GM10847 (cell line): ENCODE data around the gene ALG6.

ENCODE experiments used
- POLR2A ChIP-seq: IDR thresholded peaks from 2 replicates; pipeline ENCODE4 v1.6.1; 2011; ENCODE audit not compliant: insufficient read length; ENCODE audit errors: extremely low read depth

The ALG6 gene

DNA sequence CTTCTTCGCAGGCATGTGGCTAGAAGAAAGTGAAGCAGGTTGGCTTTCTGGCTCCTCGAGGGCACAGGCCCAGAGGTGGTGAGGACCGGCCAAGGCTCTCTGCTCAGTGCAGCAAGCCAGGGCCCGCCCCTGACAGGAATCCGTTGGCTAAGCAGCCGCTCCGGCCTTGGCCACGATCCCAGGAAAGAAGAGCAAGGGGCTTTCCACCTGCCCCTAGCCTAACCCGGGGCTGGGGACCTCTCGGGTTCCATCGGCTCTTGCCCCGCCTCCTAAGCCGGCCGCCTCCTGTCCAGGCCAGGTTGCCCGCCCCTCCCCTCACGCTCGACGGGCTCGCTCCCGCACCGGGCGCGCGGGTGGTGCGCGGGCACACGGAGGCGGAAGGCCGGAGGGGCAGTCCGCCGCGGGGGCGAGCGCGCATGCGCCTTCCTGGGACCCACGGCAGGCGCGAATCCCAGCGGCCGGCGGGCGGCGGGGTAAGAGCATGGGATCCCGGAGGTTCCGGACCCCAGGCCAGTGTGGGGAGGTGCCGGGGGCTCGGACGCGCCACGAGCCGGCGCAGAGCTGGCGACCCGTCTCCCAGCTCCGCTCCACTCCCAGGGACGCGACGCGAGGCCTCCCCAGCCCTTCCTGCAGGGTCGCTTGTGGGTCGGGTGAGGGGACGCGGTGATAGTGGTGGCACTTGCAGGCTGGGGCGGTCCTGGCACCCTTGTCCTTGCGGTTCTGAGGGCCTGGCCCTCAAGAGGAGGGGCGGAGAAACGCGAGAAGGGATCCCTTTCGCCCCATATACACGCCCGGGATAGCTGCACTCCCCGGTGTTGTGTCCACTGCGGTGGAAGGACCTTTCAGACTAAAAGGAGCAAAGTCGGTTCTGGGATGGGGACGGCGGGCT, at the start of gene ALG6:
Gene ALG6 (plus strand): TSS at position 413 of the 889 bp plus-strand sequence. CDS start 3,351 bp downstream, outside the sequence.
- peak; percentile 93 for TF ChIP-seq POLR2A

DNA sequence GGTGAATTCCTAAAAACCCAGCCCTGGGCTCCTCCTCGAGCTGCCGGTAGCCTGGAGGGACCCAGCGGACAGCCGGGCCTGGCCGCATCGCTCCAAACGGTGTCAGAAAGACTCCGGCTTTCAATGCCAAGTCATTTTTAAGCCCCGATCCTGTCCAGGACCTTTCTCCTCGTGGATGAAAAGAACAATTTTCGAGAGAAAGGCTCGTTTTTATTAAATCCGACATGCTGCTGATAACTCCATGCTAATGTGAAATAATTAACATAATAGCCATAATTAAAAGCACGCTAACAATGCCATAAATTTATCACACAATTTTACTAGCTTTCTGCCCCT, 49.6 kb upstream of the ALG6 start:
- no peak for TF ChIP-seq POLR2A

DNA sequence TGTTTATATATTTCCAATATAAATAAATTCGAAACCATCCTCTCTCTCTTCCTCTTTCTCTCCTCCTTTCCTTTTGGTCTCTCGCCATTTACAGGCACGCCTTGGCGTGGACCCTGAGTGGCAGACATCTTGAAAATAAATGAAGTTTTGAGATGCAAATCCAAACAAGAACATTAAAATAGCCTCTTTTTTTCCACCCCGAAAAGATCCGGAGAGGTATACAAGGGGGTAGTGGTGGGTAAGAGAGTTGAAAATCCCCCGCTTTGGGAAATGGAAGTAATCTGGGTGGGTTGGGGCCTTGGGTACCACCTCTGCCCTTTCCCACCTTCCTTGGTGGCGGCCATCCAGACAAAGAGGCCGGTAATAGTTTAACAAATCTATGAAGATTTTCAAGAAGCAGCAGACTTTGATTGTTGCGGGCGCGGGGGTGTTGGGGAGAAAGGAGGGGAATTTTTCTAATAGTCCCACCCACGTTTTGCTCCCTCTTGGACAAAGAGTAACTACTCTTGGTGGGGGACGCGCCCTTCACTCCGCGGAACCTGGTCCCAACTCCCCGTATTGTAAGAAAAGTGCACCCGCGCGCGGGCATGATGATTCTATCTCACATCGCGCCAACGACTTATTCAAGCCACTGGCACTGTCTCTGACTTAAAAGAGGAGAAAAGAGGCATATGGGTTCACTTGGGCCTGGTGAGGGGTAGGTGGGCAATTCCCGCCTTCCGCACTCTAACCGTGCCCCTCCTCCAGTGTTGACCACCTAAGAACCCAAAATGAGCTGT, 49.0 kb upstream of the ALG6 start:
- no peak for TF ChIP-seq POLR2A

DNA sequence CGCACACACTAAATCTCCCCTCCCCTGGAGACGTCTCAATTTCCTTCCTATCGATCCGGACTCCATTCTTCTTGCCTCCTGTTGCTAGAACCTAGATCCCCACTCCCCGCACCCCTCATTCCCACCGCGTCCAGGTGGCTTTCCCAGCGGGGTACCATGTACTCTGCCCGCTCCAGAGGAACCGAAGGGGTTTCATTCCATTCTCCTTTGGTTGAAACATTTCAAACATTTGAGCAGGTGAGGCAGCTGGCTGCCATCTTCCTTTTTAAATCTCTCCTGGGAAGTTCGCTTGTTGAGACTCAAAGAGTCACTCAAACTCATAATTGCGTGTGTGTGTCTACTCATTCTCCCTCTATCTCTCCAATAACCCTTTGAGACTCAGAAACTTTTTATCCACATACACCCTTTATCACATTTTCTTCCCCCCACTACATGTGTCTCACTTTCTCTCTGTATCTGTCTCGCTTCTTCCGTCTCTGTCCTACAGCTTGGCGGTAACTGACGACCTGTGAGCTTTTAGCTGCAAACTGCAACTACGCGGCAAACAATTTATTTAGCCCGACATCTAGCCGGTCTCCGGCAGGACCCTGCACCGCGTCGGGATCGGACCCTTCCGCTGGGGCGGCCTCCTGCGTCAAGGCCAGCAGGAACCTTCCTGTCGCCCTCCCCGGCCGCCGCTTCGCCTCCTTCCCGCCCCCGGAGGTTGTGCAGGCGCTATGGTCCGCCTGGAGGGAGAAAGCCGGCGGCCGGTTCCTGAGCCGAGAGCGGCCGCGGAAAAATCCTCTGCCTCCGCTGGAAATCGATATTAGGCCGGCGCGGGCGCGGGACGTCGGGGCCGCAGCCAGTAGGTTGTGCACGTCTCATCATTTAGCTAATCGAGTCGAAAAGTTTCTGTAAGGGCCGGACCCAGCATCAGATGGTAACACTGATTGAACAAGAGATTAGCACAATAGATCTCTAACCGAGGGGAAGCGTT, 48.1 kb upstream of the ALG6 start:
- TF ChIP-seq POLR2A, result no peak

DNA sequence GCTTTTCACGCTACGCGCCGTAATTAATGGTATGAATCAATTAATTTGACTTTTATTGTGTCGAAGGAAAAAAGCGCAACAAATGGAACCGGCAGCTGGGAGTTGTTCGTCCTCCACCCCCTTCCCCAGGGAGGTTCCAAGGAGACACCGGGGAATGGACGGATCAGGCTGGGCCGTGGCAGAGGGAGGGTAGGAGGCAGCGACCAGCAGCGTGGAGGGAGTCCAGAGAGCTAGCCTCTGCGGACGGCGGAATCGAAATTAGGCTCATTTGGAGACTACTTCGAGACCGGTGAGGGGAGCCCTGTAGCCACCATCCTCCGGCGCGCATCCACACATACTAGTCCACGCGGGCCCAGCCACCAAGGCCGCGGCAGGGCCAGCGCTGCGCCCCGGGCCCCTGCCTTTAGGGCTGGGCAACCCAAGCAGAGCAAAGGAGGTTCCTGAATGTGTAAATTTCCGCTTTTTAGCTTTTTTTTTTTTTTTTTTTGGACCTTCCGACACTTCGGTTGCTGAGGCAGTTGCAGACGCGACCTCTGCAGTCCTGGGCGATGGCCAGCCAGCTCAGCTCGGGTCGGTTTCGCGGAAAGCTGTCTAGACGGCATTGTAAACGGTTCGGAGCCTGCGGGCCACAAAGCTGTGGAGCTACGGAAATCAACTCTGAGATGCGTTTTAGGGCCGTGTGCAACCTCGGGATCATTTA, 47.3 kb upstream of the ALG6 start:
- TF ChIP-seq POLR2A, result no peak

DNA sequence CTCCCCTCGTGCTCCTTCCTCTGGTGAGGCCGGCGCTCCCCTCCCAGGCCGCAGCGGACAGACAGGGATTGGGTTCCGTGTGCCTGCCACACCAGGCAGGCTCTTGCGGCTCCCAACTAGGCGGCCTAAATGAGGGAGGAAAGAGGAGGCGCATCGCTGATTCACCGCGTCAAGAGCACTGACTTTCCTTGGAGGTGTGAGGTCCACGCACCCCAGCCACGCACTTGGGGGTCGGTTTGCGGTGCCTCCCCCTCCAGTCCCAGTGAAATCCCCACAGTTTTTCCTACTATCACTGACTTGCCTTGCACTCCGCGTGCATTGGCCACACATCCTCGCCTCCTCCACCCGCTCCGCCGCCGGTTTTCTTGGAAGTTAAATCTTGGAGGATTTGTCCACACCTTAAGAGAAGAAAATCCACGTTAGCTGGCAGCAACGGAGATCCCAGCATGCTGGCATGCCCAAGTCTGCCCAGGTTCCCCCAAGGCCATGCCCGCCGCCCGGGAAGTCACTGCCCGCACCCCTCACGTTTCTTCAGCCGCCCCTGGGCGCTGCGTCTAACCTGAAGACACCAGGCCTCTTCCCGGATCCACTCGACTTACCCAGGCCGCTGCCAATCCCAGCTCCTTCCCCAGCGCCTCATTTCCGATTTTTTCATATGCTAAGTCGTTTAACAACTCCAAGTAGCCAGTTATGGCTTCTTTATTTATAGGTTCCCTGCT, 46.2 kb upstream of the ALG6 start:
- TF ChIP-seq POLR2A, result no peak

DNA sequence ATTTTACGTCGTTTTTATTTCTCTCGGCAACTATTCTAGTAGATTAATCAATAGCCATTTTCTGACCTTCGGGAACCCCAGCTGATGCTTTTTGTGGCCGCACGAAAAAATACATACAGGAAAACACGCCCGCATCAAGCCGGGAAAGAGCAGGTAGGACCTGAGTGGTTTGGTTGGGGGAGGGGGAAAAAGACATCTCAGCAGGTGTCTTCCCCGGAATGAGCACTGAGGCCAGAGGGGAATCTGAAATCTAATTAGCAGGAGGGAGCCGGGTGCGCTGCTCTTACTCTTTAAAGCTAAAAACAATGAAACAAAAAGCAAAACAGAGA, 45.7 kb upstream of the ALG6 start:
- TF ChIP-seq POLR2A, result no peak

DNA sequence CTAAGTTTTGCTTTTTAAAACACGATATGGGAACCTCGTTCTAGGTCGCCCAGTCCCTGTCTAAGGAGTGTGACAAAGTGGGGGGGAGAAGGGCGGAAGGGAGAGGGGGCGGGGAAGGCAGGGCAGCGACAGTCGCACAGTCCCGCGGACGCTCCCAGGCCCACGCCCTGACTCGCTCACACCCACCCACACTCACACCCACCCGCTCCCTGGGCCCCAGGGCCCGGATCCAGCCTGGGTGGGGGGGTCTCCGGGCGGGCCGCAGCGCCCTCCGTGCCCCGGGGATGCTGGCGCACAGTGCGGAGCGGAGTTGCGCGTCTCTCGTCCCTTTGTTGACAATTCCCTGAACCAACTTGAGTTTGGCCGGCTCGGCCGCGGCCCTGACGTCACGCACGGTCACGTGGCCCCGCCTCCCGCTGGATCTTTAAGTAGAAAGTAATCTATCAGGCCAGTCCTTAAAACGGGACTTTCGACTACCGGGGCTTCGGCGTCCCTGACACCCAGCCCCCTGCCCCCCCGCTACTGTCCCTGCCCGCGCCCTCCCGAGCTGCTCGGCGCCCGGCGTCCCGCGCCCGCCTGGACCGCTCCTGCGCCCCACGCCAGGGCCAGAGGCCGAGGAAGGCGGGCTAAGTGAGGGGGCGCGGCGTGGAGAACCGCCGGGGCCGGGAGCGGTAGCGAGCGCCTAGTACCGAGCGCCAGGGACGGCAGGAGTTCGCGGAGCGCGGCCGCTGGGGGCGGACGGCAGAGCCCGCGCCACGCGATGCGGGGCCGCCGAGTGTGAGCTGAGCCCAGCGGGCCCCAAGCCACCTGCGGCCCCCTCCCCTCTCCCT, 45.1 kb upstream of the ALG6 start, which contains the start of gene FOXD3:
Gene FOXD3 (plus strand): TSS at position 454 of the 830 bp plus-strand sequence. CDS start 492 bp downstream, outside the sequence.
- no peak for TF ChIP-seq POLR2A

DNA sequence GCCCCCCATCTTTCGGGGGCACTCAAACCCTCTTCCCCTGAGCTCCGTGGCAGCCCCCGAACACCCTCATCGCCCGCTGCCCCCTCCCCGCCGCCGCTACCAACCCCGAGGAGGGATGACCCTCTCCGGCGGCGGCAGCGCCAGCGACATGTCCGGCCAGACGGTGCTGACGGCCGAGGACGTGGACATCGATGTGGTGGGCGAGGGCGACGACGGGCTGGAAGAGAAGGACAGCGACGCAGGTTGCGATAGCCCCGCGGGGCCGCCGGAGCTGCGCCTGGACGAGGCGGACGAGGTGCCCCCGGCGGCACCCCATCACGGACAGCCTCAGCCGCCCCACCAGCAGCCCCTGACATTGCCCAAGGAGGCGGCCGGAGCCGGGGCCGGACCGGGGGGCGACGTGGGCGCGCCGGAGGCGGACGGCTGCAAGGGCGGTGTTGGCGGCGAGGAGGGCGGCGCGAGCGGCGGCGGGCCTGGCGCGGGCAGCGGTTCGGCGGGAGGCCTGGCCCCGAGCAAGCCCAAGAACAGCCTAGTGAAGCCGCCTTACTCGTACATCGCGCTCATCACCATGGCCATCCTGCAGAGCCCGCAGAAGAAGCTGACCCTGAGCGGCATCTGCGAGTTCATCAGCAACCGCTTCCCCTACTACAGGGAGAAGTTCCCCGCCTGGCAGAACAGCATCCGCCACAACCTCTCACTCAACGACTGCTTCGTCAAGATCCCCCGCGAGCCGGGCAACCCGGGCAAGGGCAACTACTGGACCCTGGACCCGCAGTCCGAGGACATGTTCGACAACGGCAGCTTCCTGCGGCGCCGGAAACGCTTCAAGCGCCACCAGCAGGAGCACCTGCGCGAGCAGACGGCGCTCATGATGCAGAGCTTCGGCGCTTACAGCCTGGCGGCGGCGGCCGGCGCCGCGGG, 44.2 kb upstream of the ALG6 start:
- TF ChIP-seq POLR2A, result no peak

DNA sequence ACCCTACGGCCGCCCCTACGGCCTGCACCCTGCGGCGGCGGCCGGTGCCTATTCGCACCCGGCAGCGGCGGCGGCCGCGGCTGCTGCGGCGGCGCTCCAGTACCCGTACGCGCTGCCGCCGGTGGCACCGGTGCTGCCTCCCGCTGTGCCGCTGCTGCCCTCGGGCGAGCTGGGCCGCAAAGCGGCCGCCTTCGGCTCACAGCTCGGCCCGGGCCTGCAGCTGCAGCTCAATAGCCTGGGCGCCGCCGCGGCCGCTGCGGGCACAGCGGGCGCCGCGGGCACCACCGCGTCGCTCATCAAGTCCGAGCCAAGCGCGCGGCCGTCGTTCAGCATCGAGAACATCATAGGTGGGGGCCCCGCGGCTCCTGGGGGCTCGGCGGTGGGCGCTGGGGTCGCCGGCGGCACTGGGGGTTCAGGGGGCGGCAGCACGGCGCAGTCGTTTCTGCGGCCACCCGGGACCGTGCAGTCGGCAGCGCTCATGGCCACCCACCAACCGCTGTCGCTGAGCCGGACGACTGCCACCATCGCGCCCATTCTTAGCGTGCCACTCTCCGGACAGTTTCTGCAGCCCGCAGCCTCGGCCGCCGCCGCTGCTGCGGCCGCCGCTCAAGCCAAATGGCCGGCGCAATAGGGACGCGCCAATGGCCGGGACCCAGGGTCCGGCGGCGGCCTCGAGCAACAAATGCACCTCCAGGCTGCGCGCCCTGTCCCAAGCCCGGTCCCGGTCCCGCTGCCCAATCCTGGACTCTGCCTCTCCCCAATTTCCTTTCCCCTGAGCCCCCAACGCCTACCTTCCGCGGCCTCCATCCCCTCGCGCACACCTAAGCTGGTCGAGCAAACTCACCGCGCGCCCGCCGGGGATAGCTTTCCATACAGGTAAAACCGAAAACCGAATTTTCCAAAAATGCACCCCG, 43.3 kb upstream of the ALG6 start:
- no peak for TF ChIP-seq POLR2A

DNA sequence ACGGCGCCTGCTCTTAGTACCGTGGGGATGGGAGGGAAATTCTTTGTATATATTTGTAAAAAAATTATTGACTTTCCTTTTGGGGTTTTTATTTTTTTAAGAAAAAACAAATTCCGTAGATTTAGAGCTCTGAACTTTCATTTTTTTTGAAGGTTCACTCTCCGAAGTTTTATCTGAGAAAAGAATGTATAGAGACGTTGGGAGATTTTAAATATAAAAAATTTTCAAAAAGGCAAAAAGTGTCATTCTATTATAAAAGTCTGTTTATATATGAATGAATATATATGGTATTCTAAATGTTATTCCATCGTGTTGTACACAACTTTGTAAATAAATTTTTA, 42.7 kb upstream of the ALG6 start:
- TF ChIP-seq POLR2A, result no peak
